GM18502 (cell line): ENCODE results near the gene PCP2.
"Not testable (repeated sequence)": the region's sequence is repeated elsewhere in the genome, so short reads cannot be mapped to it uniquely, and the experiment has no call there.

Experiments
- ATAC-seq: cut with Tn5 transposase; IDR thresholded peaks from one replicate; pipeline ENCODE4 v1.9.1; 2021; ENCODE audit warnings: mild to moderate bottlenecking; ENCODE audit not compliant: unreplicated experiment, poor library complexity

Gene PCP2

DNA sequence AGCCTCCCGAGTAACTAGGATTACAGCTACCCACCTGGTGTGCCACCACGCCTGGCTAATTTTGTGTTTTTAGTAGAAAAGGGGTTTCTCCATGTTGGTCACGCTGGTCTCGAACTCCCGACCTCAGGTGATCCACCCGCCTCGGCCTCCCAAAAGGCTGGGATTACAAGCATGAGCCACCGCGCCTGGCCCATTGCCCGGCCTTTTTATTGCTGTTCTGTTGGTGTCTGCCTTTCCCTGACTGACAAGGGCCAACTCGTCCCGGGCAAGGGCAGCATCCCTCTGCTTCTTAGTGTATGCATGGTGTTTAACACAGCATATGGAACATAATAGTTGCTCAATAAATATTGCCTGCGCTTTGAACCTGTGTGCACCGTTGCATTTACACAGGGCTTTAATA is 29.1 kb upstream of the PCP2 start:
- no peak for ATAC-seq

DNA sequence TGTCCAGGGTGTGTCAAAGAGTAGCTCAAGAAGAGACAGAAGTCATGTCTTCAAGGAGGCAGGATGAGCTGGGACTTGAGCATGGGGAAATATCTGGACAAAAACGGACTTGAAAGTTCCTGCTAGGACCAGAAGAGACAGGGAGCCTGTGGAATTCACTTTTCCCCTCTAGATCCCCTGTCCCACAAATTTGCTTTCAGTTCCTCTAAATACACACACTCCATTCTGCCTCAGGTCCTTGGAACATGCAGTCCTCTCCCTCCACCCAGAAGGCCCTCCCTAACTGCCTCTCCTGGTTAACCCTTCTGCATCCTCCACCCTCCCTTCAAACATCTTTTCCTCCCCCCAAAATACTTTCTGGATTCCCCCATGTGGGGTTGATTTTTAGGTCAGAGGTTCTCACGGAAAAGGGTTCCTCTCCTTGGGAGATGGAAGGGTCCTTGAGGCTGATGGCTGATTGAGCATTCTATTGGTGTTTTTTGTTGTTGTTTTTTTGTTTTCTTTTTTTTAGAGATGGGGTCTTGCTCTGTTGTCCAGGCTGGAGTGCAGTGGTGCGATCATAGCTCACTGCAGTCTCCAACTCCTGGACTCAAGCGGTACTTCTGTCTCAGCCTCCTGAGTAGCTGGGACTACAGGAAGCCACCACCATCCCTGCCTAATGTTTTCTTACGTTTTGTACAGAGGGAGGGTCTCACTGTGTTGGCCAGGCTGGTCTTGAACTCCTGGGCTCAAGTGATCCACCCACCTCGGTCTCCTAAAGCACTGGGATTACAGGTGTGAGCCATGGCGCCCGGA is 28.4 kb upstream of the PCP2 start:
- ATAC-seq, result no peak

DNA sequence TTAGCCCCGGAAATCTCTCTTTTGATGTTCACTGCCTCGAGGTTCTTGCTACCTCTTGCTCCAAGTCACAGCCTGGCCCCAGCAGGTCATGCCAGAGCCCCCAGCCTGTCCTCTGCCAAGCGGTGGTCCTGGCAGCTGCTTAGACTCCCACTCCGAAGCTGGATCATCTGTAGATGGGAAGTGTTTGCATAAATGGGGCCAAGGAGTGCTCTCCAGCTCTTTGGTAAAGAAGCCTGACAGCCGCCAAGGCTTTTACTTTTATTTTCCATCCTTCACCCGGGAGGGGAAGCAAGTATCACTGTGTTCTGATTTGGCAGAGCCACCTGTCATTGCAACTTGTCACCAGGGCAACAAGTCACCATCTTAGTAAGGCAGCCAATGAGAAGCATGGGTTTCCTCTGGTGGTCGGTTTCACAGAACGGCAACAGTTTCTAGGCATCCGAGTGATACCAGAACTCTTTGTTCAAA is 24.7 kb upstream of the PCP2 start:
- peak; percentile 73 for ATAC-seq

DNA sequence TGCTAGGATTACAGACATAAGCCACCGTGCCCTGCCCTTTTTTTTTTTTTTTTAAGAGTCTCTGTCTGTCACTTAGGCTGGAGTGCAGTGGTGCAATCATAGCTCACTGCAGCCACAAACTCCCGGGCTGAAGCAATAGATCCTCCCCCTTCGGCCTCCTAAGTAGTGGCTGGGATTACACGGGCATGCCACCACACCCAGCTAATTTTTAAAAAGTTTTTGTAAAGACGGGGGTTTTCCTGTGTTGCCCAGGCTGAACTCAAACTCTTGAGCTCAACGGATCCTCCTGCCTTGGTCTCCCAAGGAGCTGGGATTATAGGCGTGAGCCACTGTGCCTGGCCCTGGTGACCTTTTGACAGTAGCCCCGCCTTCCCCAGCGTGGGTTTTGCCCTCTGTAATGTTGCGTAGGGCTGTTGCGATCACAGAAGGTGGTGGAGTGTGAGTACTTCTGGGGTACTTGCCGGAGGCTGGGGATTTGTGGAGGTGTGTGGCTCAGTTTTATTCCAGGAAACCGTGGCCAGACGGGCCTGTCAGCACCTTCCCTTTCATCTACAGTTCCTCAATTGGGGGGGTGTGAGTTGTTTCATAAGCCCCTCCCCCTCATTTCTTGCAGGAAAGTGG is 23.7 kb upstream of the PCP2 start:
- no peak for ATAC-seq

DNA sequence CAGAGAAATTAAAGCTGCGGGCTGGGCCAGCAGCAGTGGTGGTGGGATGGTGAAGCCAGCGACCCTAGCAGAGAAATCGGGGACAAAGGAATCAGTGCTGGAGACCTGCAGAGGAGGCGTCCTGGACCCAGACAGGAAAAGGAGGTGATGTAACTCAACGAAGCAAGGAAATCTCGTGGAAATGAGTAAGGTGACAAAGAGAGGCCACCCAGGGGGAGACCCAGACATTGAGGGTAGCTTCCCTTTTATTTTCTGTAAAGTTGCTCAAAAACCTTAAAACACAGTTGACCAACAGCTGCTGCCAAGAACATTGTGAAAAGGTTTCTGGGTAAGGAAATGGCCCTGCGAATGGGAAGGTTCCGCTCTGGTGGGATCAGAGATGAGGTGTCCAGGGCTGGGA is 22.1 kb upstream of the PCP2 start:
- ATAC-seq, result no peak

DNA sequence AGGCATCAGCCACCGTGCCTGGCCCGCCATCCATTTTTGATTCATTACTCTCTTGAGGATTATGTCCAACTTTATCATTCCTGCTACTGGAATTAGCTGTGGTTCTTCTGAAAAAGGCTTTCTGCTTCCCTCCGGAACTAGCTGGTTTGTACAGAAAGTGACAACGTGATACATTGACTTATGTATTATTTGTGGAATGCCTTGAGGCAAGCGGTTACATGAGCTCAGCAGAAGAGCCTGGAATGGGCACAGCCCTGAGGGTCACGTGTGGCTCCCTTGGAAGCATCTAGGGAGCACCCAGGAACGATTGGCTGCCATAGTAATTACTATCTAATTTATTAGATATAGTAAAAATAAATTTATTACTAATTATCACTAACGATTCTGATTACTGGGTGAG is 20.9 kb upstream of the PCP2 start:
- no peak for ATAC-seq

DNA sequence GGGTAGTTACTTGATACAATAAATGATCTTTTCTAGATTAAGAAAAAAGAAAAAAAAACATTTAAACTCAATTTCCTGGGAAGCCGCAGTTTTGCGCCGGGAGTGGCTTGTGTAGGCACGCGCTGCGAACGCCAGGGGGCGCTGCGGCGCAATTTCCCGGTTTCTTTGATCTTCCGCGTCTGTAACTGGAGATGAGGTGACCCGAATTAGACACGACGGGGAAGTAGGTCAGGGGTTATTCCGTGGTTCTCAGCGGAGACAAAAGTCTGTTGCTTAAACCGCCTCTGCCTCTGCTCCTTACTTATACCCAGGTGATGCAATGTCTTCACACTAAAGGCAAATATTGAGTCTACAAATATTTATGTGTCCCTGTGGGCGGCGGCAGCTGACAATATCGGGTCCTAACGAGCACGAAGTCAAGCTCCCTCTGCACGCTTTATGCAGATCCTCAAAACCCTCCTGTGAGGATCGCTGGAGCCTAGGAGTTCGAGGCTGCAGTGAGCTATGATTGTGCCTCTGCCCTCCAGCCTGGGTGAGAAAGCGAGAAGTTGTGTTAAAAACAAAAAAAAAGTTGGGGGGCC is 18.6 kb upstream of the PCP2 start:
- ATAC-seq, result no peak

DNA sequence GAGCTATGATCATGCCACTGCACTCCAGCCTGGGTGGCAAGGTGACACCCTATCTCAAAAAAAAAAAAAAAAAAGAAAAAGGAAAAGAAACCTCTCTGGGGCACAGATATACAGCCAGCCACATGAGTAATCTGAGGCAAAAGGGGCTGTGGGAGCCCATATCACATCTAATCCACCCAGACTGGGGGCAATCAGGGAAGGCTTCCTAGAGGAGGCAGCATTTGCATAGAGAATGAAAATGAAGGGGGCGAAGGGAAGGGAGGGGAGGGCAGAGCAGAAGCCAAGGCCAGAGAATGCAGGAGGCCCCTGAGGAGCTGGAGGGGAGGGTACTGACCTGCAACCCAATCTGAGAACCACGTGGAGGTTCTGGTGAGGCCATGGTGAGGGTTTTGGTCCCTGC is 16.6 kb upstream of the PCP2 start:
- ATAC-seq, result no peak

DNA sequence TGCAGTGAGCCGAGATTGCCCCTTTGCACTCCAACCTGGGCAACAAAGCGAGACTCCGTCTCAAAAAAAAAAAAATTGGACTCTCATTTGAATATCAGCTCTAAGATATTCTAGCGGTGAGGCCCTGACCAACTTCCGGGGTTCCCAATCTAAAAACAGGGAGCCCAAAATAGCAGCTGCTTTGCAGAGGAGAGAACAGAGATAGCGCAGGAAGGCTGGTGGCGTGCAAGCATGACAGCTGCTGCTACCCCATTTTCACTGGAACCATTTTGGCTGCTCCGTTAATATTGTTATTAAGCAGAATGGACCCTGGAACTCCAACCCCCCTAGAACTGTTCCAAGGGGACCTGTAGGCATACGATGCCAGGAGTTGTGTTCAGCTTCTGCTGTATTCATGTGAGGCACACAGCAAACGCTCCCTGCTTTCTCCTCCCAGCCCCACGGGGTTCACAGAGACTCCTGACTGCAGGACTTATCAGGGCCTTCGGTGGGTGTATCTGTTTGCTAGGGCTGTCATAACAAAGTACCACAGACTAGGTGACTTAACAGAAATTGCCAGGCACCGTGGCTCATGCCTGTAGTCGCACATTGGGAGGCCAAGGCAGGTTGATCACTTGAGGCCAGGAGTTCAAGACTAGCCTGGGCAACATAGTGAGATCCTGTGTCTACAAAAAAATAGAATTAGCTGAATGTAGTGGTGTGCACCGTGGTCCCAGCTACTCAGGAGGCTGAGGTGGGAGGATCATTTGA is 14.9 kb upstream of the PCP2 start:
- no peak for ATAC-seq

DNA sequence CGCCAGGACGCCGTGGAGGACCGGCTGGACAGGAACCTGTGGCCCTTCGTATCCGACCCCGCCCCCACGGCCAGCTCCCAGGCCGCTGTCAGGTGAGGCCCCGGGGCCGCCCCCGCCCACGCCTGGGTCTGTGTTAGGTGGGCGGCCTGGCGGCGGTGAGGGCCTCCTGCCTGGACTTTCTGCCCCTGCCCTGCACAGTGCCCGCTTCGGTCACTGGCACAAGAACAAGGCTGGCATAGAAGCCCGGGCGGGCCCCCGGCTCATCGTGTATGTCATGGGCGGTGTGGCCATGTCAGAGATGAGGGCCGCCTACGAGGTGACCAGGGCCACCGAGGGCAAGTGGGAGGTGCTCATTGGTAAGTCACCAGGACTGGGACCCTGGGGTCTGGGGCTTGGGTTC is 13.6 kb upstream of the PCP2 start:
- ATAC-seq, result no peak

DNA sequence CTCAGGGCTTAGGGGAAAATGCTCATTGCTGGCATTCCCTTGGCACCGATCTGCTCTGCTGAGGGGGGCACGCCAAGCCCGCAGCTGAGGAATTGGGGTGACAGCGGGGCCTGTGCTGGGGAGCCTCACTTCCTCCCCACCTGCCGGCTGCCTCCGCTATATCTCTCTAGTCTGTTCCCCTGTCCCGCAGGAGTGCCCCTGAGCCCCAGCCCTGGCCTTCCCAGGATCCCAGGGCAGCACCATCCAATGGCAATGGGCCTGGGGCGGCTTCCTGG is 12.8 kb upstream of the PCP2 start:
- ATAC-seq, result no peak

DNA sequence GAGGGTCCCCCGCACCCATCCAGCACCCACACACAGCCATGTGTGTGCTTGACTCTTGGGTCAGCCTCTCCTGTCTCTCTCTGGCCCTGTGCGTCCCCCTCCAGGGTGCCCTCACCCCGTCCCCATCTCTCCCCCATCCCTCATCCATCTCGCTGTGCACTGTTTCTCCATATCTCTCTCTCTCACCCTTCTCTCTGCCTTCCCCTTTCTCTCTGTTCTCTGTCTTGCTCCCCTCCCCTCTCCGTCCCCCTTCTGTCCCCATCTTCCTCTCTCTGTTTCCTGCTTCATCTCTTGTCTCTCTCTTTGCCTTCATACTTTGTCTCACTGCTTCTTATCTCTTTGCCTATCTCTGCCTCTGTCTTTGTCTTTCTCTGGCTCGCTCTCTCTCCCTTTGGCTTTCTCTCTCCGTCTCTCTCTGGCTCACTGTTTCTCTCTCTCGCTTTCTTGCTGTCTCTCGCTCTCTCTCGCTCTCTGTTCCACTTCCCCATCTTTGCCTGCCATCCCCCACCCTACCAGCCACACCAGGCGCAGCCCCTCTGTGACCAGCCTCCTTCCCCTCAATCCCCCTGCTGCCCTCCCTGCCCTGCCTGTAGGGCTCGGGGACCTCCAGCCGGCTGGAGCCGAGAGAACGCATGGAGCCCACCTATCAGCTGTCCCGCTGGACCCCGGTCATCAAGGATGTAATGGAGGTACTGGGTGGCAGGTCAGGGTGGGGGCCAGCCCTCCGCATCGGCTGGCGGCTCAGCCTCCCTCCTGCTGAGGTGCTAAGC is 12.3 kb upstream of the PCP2 start:
- ATAC-seq, result no peak

DNA sequence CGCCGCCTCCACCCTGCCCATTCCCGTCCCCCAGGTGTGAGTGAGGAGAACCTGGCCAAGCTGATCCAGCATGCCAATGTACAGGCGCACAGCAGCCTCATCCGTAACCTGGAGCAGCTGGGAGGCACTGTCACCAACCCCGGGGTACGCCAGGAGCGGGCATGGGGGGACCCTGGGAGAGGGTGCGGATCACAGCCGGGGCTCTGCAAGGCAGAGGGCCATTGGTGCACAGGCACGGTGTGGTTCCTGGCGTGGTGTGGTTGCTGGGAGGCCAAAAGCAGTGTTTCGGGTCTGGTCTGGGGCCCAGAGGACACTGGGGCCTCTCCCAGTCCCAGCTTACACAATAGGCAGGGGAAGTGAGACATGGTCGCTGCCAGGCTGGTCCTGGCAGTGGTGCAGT is 11.6 kb upstream of the PCP2 start:
- ATAC-seq, result no peak

DNA sequence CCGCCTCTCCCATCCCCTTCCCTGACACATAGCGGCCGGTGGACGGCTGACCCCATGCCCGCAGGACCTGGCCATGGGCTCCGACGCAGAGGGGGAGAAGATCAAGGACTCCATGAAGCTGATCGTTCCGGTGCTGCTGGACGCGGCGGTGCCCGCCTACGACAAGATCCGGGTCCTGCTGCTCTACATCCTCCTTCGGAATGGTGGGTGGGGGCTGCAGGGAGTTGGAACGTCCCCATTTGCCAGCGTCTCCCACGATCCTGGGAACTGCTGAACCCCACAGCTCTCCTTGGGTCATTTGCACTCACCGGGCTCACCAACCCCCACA is 11.0 kb upstream of the PCP2 start:
- no peak for ATAC-seq

DNA sequence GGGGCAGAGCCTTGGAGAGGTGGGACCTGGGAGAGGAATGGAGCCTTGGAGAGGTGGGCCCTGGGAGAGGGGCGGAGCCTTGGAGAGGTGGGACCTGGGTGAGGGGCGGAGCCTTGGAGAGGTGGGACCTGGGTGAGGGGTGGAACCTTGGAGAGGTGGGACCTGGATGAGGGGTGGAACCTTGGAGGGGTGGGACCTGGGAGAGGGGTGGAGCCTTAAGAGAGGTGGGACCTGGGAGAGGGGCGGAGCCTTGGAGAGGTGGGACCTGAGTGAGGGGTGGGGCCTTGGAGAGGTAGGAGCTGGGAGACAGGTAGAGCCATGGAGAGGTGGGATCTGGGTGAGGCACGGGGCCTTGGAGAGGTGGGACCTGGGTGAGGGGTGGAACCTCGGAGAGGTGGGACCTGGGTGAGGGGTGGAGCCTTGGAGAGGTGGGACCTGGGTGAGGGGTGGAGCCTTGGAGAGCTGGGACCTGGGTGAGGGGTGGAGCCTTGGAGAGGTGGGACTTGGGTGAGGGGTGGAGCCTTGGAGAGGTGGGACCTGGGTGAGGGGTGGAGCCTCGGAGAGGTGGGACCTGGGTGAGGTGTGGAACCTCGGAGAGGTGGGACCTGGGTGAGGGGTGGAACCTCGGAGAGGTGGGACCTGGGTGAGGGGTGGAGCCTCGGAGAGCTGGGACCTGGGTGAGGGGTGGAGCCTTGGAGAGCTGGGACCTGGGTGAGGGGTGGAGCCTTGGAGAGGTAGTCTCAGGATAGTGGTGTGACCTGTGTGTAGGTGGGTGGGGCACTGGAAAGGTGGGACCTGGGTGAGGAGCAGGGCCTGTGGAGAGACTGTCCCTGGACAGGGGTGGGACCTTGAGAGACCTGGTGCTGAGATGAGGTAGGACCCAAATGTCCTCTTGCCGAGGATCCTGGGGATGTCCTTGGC is 10.4 kb upstream of the PCP2 start:
- not testable (repeated sequence) for ATAC-seq

DNA sequence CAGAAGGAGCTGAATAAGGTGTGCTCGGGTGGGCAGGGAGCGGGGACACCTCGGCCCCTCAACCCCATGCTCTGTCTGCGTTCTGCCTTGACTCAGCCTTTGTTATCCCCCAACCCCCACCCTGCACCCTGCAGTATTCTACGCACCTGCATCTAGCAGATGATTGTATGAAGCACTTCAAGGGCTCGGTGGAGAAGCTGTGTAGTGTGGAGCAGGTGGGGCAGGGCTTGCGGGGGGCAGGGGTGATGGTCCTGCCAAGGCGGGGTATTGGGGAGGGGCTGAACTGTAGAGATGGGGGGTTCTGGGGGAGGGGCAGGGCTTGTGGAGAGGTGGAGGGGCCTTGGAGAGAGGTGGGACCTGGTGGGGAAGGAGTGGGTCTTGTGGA is 9.5 kb upstream of the PCP2 start:
- ATAC-seq, result no peak

DNA sequence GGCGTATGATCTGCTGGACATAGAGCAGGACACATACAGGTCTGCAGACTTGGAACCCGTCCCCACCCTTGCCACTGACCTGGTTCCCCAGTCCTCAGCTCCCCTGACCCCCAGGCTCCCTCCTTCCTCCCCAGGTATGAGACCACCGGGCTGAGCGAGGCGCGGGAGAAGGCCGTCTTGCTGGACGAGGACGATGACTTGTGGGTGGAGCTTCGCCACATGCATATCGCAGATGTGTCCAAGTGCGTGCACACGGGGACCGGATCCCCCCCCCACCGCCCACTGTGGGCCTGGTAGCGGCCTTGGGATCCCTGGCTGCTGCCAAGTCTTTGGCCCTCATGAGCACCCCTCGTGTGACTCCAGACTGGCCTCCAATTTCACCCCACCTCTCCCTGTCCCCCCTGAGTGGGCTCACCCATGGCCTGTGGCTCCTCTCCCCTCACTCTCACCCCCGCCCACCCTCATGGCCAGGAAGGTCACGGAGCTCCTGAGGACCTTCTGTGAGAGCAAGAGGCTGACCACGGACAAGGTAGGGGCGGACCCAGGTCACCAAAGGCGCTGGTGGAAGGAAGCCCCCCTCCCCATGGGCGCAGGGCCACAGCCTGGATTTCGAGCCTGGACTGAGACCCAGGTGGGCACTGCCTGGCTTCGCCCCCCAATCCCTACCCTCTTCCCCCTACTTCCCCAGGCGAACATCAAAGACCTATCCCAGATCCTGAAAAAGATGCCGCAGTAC is 8.9 kb upstream of the PCP2 start:
- ATAC-seq, result no peak

DNA sequence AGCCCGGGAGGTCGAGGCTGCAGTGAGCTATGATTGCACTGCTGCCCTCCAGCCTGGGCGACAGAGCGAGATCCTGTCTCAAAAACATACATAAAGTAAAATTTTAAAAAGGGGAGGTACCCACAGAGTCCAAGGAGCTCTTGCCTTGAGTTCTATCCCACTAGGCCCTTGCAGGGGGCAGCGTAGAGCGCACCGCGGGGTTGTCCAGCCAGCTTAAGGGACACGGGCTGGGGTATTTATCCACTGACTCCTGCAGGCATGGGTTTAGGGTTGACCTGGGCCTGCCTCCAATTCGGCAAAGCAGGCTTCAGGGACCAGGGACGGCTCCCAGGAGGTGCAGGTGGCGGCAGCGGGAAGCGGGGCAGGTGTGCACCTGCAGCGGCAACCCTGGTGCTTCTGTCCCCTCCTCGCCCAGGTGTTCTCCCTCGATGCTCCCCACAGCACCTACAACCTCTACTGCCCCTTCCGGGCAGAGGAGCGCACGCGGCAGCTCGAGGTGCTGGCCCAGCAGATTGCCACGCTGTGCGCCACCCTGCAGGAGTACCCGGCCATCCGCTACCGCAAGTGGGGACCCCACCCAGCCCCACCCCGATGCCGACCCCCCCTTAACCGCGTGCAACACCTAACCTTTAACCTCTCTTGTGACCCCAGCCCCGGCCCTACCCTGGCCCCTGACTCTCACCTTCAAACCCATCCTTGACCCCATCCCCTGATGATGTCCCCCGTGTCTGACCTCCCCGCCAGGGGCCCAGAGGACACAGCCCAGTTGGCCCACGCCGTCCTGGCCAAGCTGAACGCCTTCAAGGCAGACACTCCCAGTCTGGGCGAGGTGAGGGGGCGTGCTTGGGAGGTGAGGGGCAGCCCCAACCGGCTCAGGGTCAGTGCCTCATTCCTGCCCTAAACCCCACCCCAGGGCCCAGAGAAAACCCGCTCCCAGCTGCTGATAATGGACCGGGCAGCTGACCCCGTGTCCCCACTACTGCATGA is 8.1 kb upstream of the PCP2 start:
- no peak for ATAC-seq
